SK-N-SH (cell line): ENCODE results near the gene FOXK1. TPM values are rescaled to one million over a fixed set of nuclear protein-coding genes. Genes with fewer than 3 reads are reported as not detected.
"Not testable (repeated sequence)": the region's sequence is repeated elsewhere in the genome, so short reads cannot be mapped to it uniquely, and the experiment has no call there.

Source experiments
- CTCF ChIA-PET: fragments of 300-600, 350-600 bp; formaldehyde crosslinking; extraction: SDS; loops from one replicate; lab custom pipeline; 2021; lab: Yijun Ruan, JAX
- POLR2A ChIA-PET: fragments of 350-600 bp; sonication (Branson Sonifier 250); formaldehyde crosslinking; extraction: SDS; loops from one replicate; lab custom pipeline; 2020; ENCODE audit warnings: antibody characterized with exemption, inconsistent platforms; lab: Yijun Ruan, JAX
- DNase-seq: peaks from one replicate; pipeline ENCODE4 v3.0.0; 2012
- H2AFZ ChIP-seq: fragments of 200-600 bp; sonication (generic); 2 replicates; pipeline ENCODE4 v1.8.1; 2016; ENCODE audit warnings: antibody characterized with exemption, mild to moderate bottlenecking, low read depth
- H3F3A ChIP-seq: fragments of 200-600 bp; sonication (generic); replicated peaks from 2 replicates; pipeline ENCODE3; 2016; ENCODE audit warnings: antibody characterized with exemption, mild to moderate bottlenecking; ENCODE audit not compliant: insufficient read depth
- H3K27ac ChIP-seq, 2 experiments: fragments of 200-500 bp in 1 of 2; fragments of 200-600 bp in 1 of 2; sonication (Bioruptor generic) in 1 of 2; sonication (generic), shearing (Covaris generic) in 1 of 2; 2 replicates each; pipeline versions ENCODE4 v1.5.1 to v1.6.1; 2014 to 2016; ENCODE audit warnings: low read depth in 2 of 2, inconsistent platforms in 1 of 2, low read length in 1 of 2, mild to moderate bottlenecking in 1 of 2, mixed read lengths in 1 of 2
- H3K27me3 ChIP-seq: fragments of 200-600 bp; sonication (generic), shearing (Covaris generic); 2 replicates; pipeline ENCODE4 v1.6.1; 2016; ENCODE audit warnings: mixed run types; ENCODE audit not compliant: insufficient read depth
- H3K36me3 ChIP-seq, 2 experiments: fragments of 200-500 bp in 1 of 2; fragments of 200-600 bp in 1 of 2; sonication (Bioruptor generic) in 1 of 2; sonication (generic) in 1 of 2; replicated peaks in 1 of 2; 2 replicates each; pipeline versions ENCODE3 to v1.5.1; 2014 to 2016; ENCODE audit warnings: low read length in 1 of 2, mild to moderate bottlenecking in 1 of 2; ENCODE audit not compliant: insufficient read depth in 2 of 2, control insufficient read depth in 1 of 2
- H3K4me1 ChIP-seq, 2 experiments: fragments of 200-500 bp in 1 of 2; fragments of 200-600 bp in 1 of 2; sonication (Bioruptor generic) in 1 of 2; sonication (generic), shearing (Covaris generic) in 1 of 2; 2 replicates each; pipeline versions ENCODE4 v1.5.1 to v1.6.1; 2014 to 2016; ENCODE audit warnings: low read depth in 1 of 2, low read length in 1 of 2, mixed run types in 1 of 2; ENCODE audit not compliant: insufficient read depth in 2 of 2, control insufficient read depth in 1 of 2
- H3K4me2 ChIP-seq: fragments of 200-600 bp; sonication (generic), shearing (Covaris generic); 2 replicates; pipeline ENCODE4 v1.6.1; 2017; ENCODE audit warnings: mixed run types
- H3K4me3 ChIP-seq, 2 experiments: fragments of 200-500 bp in 1 of 2; fragments of 200-600 bp in 1 of 2; sonication (Bioruptor generic) in 1 of 2; sonication (generic), shearing (Covaris generic) in 1 of 2; 2 replicates each; pipeline versions ENCODE4 v1.5.1 to v1.8.1; 2014 to 2016; ENCODE audit warnings: low read depth in 2 of 2, inconsistent platforms in 1 of 2, low read length in 1 of 2, mild to moderate bottlenecking in 1 of 2, mixed read lengths in 1 of 2, moderate library complexity in 1 of 2
- H3K79me2 ChIP-seq: fragments of 200-600 bp; sonication (generic); 2 replicates; pipeline ENCODE4 v1.8.1; 2017; ENCODE audit warnings: mild to moderate bottlenecking; ENCODE audit not compliant: insufficient read depth
- H3K9ac ChIP-seq: fragments of 200-600 bp; sonication (generic); 2 replicates; pipeline ENCODE4 v1.6.1; 2017; ENCODE audit warnings: mixed run types
- H3K9me2 ChIP-seq: fragments of 200-600 bp; sonication (generic); 2 replicates; pipeline ENCODE4 v1.6.1; 2017; ENCODE audit warnings: mixed run types
- H3K9me3 ChIP-seq: fragments of 200-600 bp; sonication (generic); 2 replicates; pipeline ENCODE4 v1.6.1; 2017; ENCODE audit warnings: mixed run types, mild to moderate bottlenecking, moderate library complexity
- H4K20me1 ChIP-seq: fragments of 200-600 bp; sonication (generic); 2 replicates; pipeline ENCODE4 v1.6.1; 2017; ENCODE audit warnings: mild to moderate bottlenecking, mixed run types; ENCODE audit not compliant: insufficient read depth
- FOSL2 ChIP-seq: IDR thresholded peaks from 2 replicates; pipeline ENCODE4 v1.4.0; 2012; ENCODE audit warnings: low read depth, mild to moderate bottlenecking, moderate library complexity, borderline replicate concordance
- FOXJ3 ChIP-seq: sonication (generic); formaldehyde crosslinking; IDR thresholded peaks from 2 replicates; pipeline ENCODE4 v1.5.1; 2020; ENCODE audit warnings: mild to moderate bottlenecking, missing genetic modification reagents
- NFIC ChIP-seq: IDR thresholded peaks from 2 replicates; pipeline ENCODE4 v1.4.0; 2012; ENCODE audit warnings: borderline replicate concordance
- RCOR1 ChIP-seq: fragments of 150-350 bp; IDR thresholded peaks from 2 replicates; pipeline ENCODE4 v1.6.1; 2017; ENCODE audit warnings: antibody characterized with exemption, low read length
- RFX5 ChIP-seq: IDR thresholded peaks from 2 replicates; pipeline ENCODE4 v1.6.1; 2012; ENCODE audit warnings: mild to moderate bottlenecking, improper control_type of control experiment, low read length
- TEAD4 ChIP-seq: IDR thresholded peaks from 2 replicates; pipeline ENCODE4 v1.4.0; 2012; ENCODE audit warnings: mild to moderate bottlenecking, borderline replicate concordance; ENCODE audit not compliant: insufficient read depth
- USF2 ChIP-seq: fragments of 150-350 bp; IDR thresholded peaks from 2 replicates; pipeline ENCODE4 v1.6.1; 2017; ENCODE audit warnings: antibody characterized with exemption, low read length, low read depth, borderline replicate concordance
- WGBS: methylation state at CpG from one replicate; pipeline ENCODE4 v1.1.6; 2017; ENCODE audit warnings: low lambda C conversion rate; 5-methylcytosine and 5-hydroxymethylcytosine counted together
- polyA plus RNA-seq, 3 experiments: library from polyadenylated mRNA; depleted of rRNA; stranded (reverse); fragments of >200 nt; gene quantifications; 2 replicates each; pipeline ENCODE4 v1.2.3, GENCODE V29; 2012

Gene FOXK1
- polyA plus RNA-seq, 1 of the 3 experiments (the other 2 are of a cell fraction), result 4.7 TPM

- TF ChIP-seq RFX5 (no peak), FOXJ3 (CRISPR knock-in tag) (no peak)
Measured at GRCh38 chr7:4670791-4671190, 11.3 kb upstream of the FOXK1 start (continued).

DNA sequence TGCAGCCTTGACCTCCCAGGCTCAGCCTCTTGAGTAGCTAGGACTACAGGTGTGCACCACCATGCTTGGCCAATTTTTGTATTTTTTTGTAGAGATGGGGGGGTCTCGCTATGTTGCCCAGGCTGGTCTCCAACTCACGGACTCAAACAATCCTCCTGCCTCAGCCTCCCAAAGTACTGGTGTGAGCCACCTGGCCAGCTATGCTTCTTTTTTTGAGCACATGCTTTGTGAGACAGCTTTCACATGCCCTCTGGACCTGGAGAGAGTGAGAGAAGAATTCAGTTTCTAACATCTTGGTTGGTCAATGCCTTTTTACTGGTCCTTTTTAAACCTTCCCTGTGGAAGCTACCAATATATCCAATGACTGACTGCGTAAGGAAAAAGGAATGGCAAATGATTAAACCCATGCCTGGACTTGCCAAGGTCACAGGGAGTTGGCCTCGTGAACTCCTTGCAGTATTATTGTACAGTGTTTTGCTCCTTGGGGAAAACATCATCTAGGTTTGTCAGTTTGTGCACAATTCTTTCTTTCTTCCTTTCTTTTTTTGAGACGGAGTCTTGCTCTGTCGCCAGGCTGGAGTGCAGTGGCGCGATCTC lies 6.2 kb upstream of the FOXK1 start:
- 0 out of 2 replicates have a peak, but pooled peaks cover 6% of the 10 kb centered on the region for H3K9me3 ChIP-seq
- H3K4me1 ChIP-seq, result no peaks in the 10 kb centered on the region
- no peak overlapping the region for H3K4me2 ChIP-seq
- H3K4me3 ChIP-seq, result no peak overlapping the region
- no peak overlapping the region for H3K27ac ChIP-seq
- no peaks in the 10 kb centered on the region for H3F3A ChIP-seq
- ChIA-PET POLR2A (no interaction called here), CTCF (interaction anchor here (1.3 kb wide), 1 partner anchor 44 kb away, joined by 4 read pairs; no protein-coding TSS in a partner anchor)
- 74% methylated on average over 8 of the region's 8 CpGs for WGBS
- TF ChIP-seq TEAD4 (no peak), RCOR1 (no peak), FOSL2 (no peak), NFIC (no peak), USF2 (no peak)
- H3K36me3 ChIP-seq, result no peaks in the 10 kb centered on the region
- H3K79me2 ChIP-seq, result no peaks in the 10 kb centered on the region
- no peak for DNase-seq
- H3K9me2 ChIP-seq, result no peaks in the 10 kb centered on the region
- no peak overlapping the region for H3K9ac ChIP-seq
- no peak overlapping the region for H2AFZ ChIP-seq
- H4K20me1 ChIP-seq, result no peaks in the 10 kb centered on the region
- H3K27me3 ChIP-seq, result no peaks in the 10 kb centered on the region

DNA sequence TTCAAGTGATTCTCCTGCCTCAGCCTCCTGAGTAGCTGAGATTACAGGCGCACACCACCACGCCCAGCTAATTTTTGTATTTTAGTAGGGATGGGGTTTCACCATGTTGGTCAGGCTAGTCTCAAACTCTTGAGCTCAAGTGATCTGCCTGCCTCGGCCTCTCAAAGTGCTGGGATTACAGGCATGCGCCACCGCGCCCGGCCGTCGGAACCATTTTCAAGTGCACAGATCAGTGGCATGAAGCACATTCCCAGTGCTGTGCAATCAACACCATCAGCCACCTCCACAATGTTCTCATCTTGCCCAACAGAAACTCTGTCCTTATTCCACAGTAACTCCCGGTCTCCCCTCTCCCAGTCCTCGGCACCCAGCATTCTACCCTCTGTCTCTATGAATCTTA lies 4.6 kb upstream of the FOXK1 start:
- H4K20me1 ChIP-seq, H2AFZ ChIP-seq, H3K4me2 ChIP-seq, H3F3A ChIP-seq, DNase-seq, H3K9me2 ChIP-seq, H3K79me2 ChIP-seq, POLR2A ChIA-PET, H3K27me3 ChIP-seq, H3K4me3 ChIP-seq, H3K9ac ChIP-seq, H3K27ac ChIP-seq, H3K36me3 ChIP-seq, H3K4me1 ChIP-seq, H3K9me3 ChIP-seq: not testable (repeated sequence)
- 83% methylated on average over 11 of the region's 11 CpGs for WGBS
- CTCF ChIA-PET, result interaction anchor here (3.1 kb wide), 1 partner anchor 37 kb away, joined by 17 read pairs; no protein-coding TSS in a partner anchor
